HG03439 (cell line): ENCODE results near the gene TM7SF3.
"Not testable (repeated sequence)": the region's sequence is repeated elsewhere in the genome, so short reads cannot be mapped to it uniquely, and the experiment has no call there.

Experiments used
- ATAC-seq: cut with Tn5 transposase; IDR thresholded peaks from one replicate; pipeline ENCODE4 v1.9.1; 2021; ENCODE audit warnings: mild to moderate bottlenecking, moderate library complexity; ENCODE audit not compliant: unreplicated experiment

TM7SF3 gene

DNA sequence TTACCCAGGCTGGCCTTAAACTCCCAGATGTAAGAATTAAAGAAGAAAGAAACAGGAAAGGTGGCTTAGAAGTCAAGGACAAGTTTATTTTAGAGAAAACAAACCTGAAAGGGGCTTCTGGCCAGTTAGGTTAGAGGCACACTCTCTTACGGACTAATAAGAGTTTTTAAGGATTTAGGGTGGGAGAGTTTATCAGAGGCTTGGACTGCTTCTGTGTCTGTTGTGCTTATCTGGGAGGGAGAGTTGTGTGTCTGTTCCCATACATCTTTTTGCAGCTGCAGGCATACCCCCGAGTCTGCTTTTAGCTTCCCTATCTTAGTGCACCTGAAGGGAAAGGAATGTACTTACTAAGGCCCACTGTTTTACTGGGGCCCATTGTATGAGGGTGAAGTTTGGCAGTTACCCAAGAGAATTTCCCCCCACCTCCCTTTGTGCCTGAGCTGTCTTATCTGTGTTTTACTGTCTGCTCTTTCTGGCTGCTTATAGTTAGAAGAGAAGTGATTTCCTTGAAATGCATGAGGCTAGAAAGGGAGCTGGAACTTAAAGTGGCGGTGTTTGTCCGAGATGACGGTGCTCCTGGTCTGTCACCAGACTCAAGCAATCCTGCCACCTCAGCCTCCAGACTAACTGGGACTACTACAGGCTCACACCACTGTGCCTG lies 3.1 kb upstream of the TM7SF3 start:
- not testable (repeated sequence) for ATAC-seq

DNA sequence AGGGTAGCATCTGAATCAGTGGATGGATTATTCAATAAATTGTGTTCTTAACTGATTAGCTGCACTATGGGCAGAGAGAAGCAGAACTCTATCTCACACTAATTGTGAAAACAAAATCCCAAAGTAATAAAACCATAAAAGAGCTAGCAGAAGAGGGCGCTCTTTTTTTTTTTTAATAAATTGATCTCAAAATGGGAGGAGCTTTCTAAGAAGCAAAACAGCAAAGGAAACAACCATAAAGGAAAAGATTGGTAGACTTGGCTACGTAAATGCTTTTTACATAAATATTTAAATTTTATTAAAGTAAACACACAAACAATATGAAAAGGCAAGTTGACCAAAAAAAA lies 1.5 kb upstream of the TM7SF3 start:
- no peak for ATAC-seq

DNA sequence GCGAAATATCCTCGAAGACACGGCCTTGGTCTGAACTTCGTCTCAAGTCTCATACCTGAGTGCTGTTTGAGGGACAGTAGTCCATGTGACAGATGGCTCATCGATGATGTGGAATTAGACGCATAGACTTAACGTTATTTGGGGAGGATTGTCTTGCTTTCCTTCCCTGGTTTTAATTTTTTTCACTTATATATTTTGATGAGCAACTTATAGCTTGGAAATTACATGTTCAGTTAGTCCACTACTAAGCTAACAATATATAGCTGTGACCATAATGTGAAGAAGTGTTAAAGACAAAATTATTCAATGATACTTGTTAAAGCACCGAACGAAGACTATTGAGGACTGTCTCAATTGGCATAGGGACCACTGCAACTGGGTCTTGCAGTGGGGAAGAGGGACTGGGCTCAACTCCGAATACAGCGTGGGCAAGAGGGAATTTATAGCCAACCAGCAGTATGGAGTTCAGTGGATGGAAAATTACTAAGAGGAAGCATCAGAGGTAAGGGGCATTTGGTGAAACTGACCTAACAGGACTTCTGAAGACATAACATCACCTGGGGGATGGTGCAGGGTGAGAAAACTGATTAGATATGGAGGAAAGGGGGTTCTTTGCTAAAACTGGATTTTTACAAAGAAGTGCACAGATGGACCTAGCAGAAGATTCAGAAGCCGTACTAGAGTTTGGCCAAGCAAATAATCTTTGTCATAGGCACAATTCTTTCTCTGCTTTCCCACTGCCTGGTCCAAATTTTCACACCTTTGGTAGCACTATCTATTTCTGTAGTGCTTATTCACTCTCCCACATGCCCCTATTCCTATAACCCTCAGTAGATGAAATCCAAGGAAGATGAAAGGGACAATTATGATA lies 910 bp upstream of the TM7SF3 start:
- no peak for ATAC-seq

DNA sequence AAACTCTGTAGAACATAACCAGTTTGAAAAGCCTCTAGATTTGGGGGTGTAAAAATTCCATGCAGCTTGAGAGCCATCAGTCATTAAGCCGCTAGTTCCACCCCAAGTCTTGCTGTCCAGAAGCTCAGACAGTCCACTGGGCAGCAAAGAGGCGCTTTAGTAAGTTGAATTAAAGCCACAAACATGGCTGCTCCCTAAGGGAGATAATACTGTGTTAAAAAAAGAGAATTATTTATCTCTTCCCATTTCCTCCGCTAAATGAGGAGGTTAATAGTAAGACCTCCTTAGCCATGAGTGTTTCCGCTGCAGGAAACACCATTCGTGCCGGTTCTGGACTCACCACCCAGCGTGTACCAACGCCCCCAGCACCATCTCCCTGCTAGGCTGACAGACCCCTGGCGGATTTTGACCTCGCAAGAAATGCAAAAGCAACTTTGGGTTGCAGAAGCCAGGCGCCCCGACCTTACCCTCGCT lies 536 bp downstream of the TM7SF3 start:
- peak; percentile 18 for ATAC-seq

DNA sequence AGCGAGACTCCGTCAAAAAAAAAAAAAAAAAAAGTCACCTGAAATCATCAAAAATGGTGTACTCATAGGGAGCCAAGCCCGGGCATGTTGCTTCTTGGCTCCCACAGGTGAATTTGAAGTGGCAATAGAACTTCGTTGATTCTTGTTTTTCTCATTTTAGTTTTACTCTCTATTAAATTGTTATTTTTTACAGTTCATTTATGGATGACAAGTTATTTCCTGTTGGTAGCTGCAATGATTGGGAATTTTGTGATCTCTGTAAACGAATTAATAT lies 1.3 kb downstream of the TM7SF3 start:
- ATAC-seq, result no peak

DNA sequence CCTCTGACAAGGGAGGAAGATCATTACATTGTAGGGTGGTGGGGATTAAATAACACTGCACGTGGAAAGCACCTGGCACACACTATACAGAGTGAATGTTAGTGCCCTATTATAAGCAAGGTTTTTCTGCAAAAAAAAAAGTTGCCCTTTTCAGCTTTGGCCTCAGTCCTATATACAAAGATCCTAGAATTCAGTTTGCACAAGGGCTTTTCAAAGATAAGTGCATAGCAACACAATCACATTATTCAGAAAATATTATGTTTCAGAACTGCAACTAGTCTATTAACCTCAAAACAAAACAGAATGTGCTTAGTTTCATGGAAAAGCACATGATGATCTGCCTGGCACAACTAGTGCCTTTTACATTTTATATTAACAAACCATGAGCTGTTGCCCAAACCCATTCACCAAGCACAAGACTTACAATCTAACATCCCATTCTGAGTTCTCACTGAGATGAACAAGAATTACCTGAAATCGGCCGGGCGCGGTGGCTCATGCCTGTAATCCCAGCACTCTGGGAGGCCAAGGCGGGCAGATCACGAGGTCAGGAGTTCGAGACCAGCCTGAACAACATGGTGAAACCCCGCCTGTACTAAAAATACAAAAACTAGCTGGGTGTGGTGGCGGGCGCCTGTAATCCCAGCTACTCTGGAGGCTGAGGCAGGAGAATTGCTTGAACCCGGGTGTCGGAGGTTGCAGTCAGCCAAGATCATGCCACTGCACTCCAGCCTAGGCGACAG lies 1.8 kb downstream of the TM7SF3 start:
- no peak for ATAC-seq

DNA sequence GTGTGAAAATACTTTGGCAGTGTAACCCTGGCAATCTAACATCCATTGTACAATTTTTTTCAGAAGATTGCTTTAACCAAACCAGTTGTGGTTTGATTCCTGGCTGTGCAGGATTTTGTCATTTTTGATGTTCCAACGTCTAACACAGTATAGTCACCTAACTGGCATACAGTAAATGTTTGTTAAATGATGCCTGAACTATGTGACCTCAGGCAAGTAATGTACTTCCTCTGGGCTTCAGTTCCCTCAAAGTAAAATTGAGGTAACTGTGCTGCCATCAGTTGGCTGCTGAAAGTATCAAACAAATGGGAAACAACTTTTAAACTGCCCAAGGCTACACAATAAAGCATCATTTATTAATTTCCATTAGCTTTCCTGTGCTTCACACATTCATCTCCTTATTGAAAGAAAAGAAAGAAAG lies 4.3 kb downstream of the TM7SF3 start:
- no peak for ATAC-seq

DNA sequence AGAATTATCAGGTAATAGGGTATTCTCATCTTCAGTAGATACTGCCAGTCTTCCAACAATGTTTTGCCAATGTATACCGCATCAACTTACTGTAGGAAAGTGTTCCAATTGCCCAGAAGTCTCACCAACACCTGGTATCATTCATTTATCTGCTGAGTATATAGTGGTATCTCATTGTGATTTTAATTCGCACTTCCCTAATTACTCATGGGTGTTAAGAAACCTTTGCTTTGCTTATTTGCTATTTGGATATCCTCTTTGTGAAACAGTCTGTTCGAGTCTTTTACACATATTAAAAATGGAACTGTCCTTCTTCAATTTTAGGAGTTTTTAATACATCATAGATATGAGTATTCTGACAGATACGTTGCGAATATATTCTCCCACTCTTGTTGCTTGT lies 6.1 kb downstream of the TM7SF3 start:
- no peak for ATAC-seq

DNA sequence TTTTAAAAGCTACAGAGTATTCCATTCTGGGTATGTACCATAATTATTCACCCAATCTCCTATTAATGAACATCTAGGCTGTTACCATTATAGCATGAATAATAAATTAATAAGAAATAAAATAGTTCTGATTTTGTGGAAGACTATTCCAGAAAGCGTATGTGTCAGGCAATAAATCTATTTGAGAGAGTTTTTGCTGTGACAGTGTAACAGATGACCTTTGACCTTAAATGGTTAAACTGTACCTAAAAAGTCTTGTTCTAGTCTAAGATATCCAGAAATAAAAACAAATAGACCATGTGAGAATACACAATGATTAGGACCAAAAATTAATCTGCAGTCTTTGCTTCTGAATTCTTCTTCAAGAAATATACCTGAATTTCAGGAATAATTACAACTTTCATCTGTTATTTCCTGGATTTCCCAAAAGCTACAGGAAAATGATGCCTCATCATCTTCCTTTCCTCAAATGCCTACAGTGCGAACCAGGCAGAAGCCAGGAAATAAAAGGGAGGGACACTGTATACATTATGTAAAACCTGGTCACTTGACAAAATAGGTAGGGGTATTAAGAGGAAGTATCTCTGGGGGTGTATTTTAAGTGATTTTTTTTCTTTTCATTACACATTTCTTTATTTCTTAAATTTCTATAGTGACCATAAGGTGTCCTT lies 7.3 kb downstream of the TM7SF3 start:
- no peak for ATAC-seq

DNA sequence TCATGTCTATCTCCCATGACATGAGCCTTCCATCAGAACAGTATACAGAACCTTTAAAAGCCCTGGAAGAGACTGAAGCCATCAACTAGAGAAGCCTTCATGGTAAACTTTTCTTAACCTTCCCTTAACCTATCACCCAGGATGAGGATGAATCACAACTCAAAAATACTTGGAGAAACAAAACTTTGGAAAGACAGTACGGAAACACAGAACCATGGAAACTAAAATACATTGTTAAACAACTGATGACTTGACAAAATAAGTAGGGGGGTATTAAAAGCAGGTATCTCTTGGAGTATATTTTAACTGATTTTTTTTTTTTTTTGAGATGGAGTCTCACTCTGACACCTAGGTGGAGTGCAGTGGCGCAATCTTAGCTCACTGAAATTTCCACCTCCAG lies 8.7 kb downstream of the TM7SF3 start:
- no peak for ATAC-seq

DNA sequence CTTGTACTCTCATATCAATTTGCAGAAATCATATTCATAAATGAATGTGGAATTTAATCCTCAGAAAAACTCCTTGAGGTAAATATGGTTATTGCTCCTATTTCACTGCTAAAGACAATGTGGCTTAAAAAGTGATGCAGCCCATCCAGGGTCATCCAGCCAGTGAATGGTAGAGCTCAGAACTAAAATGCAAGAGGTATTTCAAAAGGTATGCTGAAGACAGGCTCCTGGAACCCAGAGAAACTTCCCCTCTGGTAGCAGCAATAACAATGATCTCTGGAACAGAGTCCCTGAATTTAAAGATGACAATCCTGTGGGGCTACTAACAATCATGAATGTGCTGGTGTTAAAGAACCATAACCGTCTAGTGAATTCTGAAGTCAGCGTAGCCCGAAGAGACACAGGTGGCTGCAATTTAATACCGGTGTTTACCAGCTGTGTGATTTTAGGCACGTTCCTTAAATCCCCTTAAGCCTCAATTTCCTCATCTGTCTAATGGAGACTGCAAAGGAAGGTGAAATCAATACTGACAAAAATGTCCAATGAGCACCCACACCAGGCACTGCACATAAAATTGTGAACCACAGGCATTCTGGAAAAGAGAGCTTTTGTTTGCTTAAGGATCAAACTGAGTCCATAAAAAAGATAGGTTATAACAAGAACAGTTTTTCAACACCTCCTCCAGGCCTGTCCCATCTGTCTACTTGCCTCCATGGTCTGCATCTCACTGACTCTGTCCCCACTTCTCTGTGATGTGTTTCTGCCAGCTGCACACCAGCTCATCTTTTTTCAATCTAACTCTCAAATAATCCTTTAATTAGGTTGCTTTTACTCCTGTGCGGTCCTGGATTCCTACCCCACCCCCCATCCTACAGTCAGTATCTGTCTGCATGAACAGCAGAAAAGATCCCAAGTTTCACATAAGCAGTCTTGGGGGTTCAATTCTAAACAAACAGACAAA lies 10.5 kb downstream of the TM7SF3 start:
- no peak for ATAC-seq

DNA sequence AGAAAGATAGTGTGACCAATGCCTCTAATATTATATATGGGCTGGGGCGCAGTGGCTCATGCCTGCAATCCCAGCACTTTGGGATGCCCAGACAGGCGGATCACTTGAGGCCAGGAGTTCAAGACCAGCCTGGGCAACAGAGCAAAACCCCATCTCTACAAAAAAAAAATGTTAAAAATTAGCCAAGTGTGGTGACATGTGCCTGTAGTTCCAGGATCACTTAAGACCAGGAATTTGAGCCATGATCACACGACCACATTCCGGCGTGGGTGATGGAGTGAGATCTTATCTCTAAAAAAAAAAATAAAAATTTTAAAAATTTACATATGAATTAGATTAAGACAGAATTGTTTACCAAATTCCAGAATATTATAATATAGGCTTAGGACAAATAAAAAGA lies 12.0 kb downstream of the TM7SF3 start:
- no peak for ATAC-seq

DNA sequence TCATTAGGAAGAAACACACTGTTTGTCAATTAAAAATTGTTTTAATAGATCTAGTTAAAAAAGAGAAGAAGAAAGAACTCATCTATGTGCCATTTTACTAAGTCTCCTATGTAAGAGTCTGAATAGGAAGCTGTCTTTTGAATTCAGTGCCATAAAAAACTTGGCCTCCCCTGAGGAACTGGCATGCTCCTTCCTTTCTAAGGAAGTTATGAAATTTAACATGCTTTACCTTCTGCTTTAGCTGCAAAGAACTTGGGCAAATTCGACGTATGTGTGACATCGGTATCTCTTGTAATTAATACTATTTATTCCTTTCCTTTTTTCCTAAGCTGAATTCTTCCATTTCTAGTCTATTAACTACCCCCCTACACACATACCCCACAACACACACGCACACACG lies 12.5 kb downstream of the TM7SF3 start:
- no peak for ATAC-seq

DNA sequence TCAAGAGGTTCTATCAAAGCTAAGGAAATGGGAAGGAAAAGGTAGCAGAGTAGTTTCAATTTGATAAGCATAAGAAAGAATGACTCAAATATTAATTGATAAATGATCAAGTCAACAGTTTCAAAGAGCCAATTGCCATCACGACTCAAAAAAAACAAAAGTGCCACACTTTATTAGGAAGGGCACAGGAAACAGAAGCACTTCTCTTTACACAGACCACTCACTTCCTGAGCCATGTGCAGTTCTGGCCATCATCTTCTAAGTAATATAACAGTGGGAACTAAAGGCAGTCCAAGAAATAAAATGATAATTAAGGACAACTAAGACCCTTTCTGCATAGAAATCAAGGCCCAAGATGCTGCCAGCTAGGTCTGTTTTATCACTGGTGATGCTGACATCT lies 13.2 kb downstream of the TM7SF3 start:
- ATAC-seq, result no peak

DNA sequence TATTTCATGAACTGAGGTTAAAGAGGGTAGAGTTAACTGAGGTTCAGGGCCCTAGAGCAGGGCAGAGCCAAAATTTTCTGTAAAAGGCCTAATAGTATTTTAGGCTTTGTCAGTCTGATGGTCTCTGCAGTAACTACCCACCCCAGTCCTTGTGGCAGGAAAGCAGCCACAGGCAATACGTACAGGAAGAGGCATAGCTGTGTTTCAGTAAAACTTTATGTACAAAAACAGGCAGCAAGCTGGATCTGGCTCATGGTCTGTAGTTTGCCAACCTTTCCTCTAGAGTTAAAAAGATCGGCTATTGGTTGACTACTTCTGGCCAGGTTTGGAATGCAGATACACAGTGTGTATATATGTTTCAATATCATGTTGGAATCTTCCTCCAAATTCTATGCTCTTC lies 17.2 kb downstream of the TM7SF3 start:
- ATAC-seq, result no peak

DNA sequence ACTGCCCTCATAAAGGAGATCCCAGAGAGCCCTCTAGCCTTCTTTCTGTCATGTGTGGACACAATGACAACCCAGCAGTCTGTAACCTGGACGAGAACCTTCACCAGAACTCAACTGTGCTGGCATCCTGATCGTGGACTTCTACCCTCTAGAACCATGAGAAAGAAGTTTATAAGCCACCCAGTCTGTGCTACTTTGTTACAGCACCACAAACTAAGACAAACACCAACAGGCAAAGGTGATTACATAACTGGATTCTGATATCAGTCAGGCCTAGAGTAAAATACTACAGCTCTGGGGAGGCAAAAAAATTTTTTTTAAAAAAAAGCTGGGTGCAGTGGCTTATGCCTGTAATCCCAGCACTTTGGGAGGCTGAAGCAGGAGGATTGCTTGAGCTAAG lies 18.5 kb downstream of the TM7SF3 start:
- ATAC-seq, result no peak

DNA sequence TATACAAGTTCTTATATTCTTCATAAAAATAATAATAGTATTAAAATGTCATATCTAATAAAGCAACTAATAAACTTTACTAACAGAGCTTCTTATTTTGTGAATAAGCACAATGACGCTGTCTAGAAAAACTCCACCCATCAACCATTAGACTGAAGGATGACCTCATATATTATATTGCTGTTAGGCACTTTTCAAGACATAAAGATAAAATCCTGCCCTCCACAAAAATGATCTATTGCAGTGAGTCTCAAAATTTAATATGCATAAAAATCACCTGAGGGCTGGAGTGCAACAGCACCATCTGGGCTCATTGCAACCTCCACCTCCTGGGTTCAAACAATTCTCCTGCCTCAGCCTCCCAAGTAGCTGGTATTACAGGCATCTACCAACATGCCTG lies 20.1 kb downstream of the TM7SF3 start:
- no peak for ATAC-seq

DNA sequence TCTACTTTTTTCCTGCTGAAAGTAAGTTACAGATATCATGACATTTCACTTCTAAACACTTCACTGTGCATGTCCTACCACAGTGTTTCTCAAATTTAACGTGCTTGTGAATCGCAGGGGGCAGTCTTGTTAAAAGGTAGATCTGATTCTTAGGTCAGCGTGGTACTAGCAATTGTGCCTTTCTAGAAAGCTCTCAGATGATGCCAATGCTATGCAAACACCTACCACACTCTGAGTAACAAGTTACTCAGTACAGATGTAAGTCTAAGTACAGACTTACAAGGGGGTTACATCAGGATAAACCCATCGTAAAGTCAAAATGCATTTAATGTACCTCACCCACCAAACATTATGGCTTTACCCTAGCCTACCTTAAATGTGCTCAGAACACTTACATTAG lies 22.4 kb downstream of the TM7SF3 start:
- ATAC-seq, result no peak

DNA sequence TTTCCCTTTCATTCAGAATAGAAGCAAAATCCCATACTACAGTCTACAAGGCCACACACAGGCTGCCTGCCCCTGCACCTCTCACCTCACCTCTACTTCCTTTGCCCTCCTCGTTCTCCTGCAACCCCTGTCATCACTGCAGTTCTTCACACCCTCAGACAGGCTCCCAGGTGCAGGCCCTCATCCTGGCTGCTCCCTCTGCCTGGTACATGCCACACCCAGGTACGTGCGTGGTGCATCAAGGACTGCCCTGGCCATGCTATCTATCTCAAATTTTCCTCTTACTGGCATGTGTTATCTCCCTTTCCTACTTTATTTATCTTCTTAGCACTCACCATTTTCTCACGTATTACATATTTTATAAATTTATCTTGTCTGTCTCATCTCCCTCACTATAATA lies 24.3 kb downstream of the TM7SF3 start:
- no peak for ATAC-seq

DNA sequence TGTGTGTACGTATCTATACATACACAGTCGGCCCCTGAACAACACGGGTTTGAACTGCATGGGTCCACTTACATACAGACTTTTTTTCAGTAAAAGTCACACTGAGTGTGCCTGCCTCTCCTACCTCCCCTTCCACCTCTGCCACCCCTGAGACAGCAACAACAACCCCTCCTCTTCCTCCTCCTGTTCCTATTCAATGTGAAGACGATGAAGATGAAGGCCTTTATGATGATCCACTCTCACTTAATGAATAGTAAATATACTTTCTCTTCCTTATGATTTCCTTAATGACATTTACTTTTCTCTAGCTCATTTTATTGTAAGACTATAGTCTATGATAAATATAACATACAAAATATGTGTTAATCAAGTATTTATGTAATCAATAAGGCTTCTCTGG lies 25.5 kb downstream of the TM7SF3 start:
- no peak for ATAC-seq
